AG04450 (cell line): Measurements from ENCODE around the gene KLHL28. TPM values are rescaled to one million over a fixed set of nuclear protein-coding genes. Genes with fewer than 3 reads are reported as not detected.

ENCODE experiments used
- CTCF ChIA-PET: fragments of 300-600, 350-600 bp; formaldehyde crosslinking; extraction: SDS; loops from one replicate; lab custom pipeline; 2022; ENCODE audit warnings: antibody characterized with exemption, inconsistent platforms; lab: Charles Lee
- POLR2A ChIA-PET: fragments of 350-600 bp; formaldehyde crosslinking; extraction: SDS; loops from one replicate; lab custom pipeline; 2021; ENCODE audit warnings: antibody characterized with exemption, inconsistent platforms; lab: Yijun Ruan, JAX
- DNase-seq: peaks from one replicate; pipeline ENCODE4 v3.0.0-alpha.2; 2011; ENCODE audit warnings: low read depth, low spot score
- H3K27ac ChIP-seq: one replicate; pipeline ENCODE4 v1.5.1; 2012; ENCODE audit warnings: low read depth, low read length, control low read depth
- H3K27me3 ChIP-seq: one replicate; pipeline ENCODE4 v1.6.0; 2012; ENCODE audit warnings: low read length; ENCODE audit not compliant: control insufficient read depth, insufficient read depth
- H3K4me3 ChIP-seq: 2 replicates; pipeline ENCODE4 v1.5.1; 2011; ENCODE audit warnings: mild to moderate bottlenecking, low read depth, low read length, control low read depth
- H3K9me3 ChIP-seq: 2 replicates; pipeline ENCODE4 v1.5.1; 2012; ENCODE audit warnings: low read length; ENCODE audit not compliant: control insufficient read depth, insufficient read depth
- CTCF ChIP-seq: IDR thresholded peaks from 2 replicates; pipeline ENCODE4 v1.5.1; 2011; ENCODE audit warnings: low read depth, low read length, control low read depth, inconsistent platforms
- polyA plus RNA-seq: library from polyadenylated mRNA; depleted of rRNA; stranded (reverse); fragments of >200 nt; gene quantifications from 2 replicates; pipeline ENCODE4 v1.2.3, GENCODE V29; 2011

KLHL28 gene
- polyA plus RNA-seq, 1 experiment, result 5.9 TPM

- TF ChIP-seq CTCF, result no peak
- peaks cover 3% of the 10 kb centered on the region; the same call in 1 of the 2 replicates for H3K9me3 ChIP-seq
- H3K27me3 ChIP-seq, result no peaks in the 10 kb centered on the region
- DNase-seq, result no peak
- POLR2A ChIA-PET, result no interaction called here
- no peak overlapping the region for H3K4me3 ChIP-seq
- no peak overlapping the region for H3K27ac ChIP-seq
- CTCF ChIA-PET, result interaction anchor here (1.3 kb wide), 1 partner anchor 22 kb away, joined by 9 read pairs; no protein-coding TSS in a partner anchor
Measured at GRCh38 chr14:44935155-44935554, 26.6 kb downstream of the KLHL28 start.

- Histone ChIP-seq H3K27ac (no peak overlapping the region), H3K4me3 (no peak overlapping the region), H3K9me3 (no peaks in the 10 kb centered on the region), H3K27me3 (no peaks in the 10 kb centered on the region)
- ChIA-PET CTCF (no interaction called here), POLR2A (no interaction called here)
- no peak for TF ChIP-seq CTCF
- DNase-seq, result no peak
Measured at GRCh38 chr14:44928793-44929192, 33.0 kb downstream of the KLHL28 start.

GRCh38 chr14:44914849-44915248, 46.9 kb downstream of the KLHL28 start:
- Histone ChIP-seq H3K27me3 (peaks cover 5% of the 10 kb centered on the region), H3K4me3 (no peak overlapping the region), H3K27ac (no peak overlapping the region), H3K9me3 (peaks cover 5% of the 10 kb centered on the region; the same call in 1 of the 2 replicates)
- ChIA-PET POLR2A (no interaction called here), CTCF (interaction anchor here (1.0 to 2.9 kb wide), 4 partner anchors 40 to 355 kb away, joined by 3 to 84 read pairs (median 4); partner anchors contain the start of gene FKBP3)
- no peak for DNase-seq
- no peak for TF ChIP-seq CTCF

GRCh38 chr14:44912041-44912869, 49.5 kb downstream of the KLHL28 start:
- ChIA-PET POLR2A (no interaction called here), CTCF (interaction anchor here (0.7 to 2.9 kb wide), 5 partner anchors 12 to 357 kb away, joined by 3 to 84 read pairs (median 4); no protein-coding TSS in a partner anchor)

More at GRCh38 chr14:44912041-44912869, 49.5 kb downstream of the KLHL28 start:
- no peak for TF ChIP-seq CTCF
- Histone ChIP-seq H3K27ac (no peak overlapping the region), H3K27me3 (peaks cover 5% of the 10 kb centered on the region), H3K4me3 (peak overlapping the region; percentile 44), H3K9me3 (peaks cover 5% of the 10 kb centered on the region; the same call in 1 of the 2 replicates)
- no peak for DNase-seq
